Femur (tissue), 1 donor: ENCODE results near the gene DGKZ.

ENCODE experiments used
- DNase-seq: peaks from one replicate; pipeline ENCODE4 v3.0.0-alpha.2; 2017

Gene DGKZ

DNA sequence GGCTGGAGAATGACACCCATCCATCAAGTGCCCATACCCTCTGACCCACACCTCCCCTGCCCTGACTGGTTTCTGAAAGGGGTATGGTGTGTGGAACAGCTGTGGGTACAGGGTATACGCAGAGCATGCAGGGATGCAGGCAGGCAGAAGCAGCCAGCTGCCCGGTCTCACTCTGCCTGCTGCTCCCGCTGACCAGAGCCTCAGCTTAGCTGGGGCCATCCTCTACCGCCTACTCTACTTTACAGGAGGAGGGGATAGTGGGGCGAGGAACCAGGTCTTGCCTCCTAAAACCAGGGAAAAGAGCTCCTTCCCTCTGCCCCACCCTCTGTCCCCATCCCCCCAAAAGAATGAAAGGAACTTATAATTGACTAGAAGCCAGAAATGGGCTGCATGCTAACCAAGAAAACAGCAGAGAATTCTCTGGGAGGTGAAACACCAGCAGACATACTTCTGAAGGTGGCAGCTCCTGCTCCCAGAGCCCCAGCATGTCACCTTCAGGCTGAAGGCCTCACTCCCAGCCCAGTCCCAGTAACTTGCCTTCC, 57.3 kb downstream of the DGKZ start:
- DNase-seq: no peak

DNA sequence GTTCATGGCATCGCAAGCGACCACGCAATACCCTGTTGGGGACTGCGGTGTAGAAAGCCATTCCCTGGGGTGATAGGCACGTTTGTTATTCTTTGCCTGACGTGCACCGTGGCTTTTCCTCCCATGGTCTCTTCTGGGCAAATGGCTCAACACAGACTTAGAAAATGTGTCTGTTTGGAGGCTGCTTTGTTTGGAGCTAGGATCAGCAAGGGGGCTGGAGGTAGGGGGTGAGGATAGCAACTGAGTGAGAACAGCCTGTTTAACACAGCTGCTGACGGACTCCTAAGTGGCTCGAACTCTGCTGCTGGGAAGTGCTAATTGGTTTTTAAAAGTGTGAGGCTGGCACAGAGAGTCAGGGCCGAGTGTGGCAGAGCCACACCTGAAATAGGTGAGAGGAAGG, 60.4 kb downstream of the DGKZ start:
- no peak for DNase-seq

GRCh38 chr11:46408407-46408986, 61.2 kb downstream of the DGKZ start:
- DNase-seq: no peak

DNA sequence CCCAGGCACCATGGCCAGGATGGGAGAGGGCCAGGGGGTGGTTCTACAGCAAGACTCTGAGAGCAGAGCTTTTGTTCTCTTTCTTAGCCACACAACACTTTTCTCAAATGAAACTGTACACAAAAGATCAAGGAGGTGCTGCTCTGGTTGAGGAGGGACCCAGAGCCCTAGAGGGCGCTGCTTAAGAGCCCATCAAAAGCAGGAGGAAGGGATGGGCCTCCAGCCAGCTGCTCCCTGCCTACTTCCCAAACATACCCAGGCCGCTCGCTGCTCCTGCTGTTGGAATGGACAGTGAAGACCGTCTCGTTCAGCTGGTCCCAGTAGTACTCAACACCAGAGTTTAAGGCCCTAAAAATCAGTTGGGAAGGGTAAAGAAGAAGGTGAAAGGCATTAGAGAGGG, 62.8 kb downstream of the DGKZ start:
- no peak for DNase-seq

- no peak for DNase-seq
These were observed 66.7 kb downstream of the DGKZ start for GRCh38 chr11:46413760-46414465.

DNA sequence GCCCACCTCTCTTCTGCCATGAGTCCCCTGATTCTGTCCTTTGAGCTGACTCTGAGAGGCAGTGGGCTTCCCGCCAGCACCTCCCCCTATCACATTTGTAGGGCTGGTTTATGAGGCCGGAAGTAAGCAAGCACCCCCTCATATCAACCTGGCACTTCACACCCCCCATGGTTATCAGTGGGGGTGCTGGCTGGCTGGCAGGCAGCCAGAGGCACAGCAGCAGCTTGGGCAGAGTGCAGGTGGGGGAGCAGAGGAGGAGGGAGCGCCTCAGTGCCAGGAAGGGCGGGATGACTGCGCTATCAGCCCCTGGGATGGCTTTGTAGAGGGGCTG, 67.2 kb downstream of the DGKZ start:
- no peak for DNase-seq

- no peak for DNase-seq
These were observed 67.6 kb downstream of the DGKZ start for GRCh38 chr11:46414879-46415278.

- DNase-seq: no peak
These were observed 70.4 kb downstream of the DGKZ start for GRCh38 chr11:46417711-46418110.

- DNase-seq: no peak
These were observed 71.5 kb downstream of the DGKZ start for GRCh38 chr11:46418751-46419150.

GRCh38 chr11:46420513-46420912, 73.2 kb downstream of the DGKZ start:
- DNase-seq: no peak

DNA sequence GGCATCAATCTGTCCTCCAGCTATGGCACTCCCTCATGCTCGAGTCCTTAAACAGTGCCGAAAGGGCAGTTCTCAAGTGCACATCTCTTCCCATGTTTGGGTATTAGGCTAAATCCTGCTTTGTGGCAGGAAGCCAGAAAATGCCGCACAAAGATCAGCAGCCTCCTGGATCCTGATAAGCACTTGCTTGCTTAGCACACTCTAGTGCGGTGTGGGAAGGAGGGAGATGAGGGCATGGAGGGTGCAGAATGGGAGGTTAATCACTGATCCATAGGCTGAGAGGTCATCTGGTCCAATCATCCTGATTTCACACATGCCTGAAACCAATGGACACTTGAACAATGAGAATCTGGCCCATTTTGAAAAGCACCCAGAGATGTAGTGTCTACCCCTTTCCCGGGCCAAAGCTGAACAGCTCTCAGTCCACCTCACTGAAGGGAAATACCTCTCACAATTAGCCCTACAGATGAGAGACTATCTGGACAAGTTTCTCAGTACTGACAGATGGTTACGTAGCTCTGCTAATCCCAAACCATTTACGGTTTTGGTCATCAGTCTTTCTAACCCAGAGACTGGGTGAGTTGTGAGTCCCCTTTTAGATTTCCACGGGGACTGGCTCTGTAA, 74.1 kb downstream of the DGKZ start:
- no peak for DNase-seq

DNA sequence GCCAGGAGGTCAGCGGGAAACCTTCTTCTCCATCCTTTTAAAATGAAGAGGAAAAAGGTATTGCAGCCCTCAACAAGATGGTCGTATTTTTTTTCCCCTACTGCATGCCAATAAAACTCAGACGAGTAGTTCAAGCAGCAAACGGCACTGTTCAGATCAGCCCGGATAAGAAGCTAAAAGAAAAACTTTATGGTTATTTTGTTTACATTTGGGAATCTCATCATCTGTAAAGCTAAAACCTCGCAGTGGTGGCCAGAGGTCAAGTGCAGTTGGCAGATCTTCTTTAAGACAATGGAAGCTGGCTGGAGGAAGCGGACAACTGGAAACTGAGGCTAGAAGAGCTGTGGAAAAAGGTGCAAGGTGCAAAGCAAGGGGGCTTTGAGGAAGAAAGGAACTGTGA, 75.3 kb downstream of the DGKZ start:
- no peak for DNase-seq

DNA sequence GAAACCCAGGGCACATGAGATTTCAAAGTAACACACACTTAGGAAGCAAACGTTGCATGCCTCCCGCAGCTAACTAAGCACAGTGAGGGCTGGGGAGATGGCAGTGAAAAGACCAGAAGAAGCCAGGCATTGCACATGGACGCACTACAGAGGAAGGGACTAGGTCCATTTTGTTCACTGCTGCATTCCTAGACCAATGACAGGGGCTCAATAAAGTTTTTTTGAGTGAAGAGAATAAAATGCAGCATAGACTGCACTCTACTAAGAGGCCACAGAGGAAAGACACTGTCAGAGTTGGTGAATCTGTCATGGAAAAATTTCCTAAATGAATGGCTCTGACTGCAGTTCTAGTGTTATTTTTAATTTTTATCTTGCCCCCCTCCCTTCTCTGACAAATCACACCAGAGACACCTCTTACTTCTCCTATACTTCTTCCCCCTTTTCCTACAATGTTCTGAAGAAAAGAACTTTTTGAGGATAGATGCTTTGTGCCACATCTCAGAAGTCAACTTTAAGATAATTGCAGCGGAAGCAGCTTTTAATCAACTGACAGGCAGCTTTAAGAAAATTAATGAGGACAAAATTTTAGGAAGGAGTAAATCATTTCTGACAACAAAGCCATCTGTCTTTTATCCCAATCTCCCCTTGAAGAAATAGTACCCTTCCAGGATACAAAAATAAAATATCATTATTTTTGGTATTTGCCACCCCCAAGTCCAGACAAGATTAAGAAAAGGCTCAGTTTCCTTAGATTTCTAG, 79.1 kb downstream of the DGKZ start:
- no peak for DNase-seq

GRCh38 chr11:46427364-46427763, 80.1 kb downstream of the DGKZ start:
- DNase-seq: no peak

DNA sequence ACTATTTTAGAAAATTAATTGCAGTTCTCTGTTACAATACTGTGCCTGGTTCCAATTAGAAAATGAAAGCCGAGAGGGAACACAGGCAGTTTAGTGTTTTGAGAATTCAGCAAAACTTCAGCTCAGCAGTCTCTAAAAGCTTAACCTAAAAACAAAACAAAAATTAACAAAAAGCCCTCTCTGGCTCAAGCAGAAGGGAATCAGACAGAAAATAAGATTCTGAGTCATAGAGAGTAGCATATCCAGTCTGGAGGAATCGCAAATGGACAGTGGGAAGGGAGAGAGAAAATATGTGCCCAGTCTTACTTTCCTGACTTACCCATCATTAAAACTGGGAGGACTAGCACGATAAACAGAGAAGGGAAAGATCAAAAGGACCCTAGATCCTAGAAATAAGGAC, 82.5 kb downstream of the DGKZ start:
- DNase-seq: no peak
